Fibroblast of lung (primary cell): ENCODE measurements around the gene ZSCAN1. TPM values are rescaled to one million over a fixed set of nuclear protein-coding genes. Genes with fewer than 3 reads are reported as not detected.

Experiments used
- DNase-seq, 2 donors: peaks; one replicate each; pipeline versions ENCODE4 v3.0.0 to v3.0.0-alpha.2; 2010; ENCODE audit warnings: low read depth in 2 of 2
- H2AFZ ChIP-seq: 2 replicates; pipeline ENCODE4 v1.5.1; 2012; ENCODE audit warnings: low read length, control low read depth, inconsistent platforms
- H3K27ac ChIP-seq: 2 replicates; pipeline ENCODE4 v1.5.1; 2011; ENCODE audit warnings: low read length, control low read depth; ENCODE audit not compliant: insufficient read depth
- H3K27me3 ChIP-seq: 2 replicates; pipeline ENCODE4 v1.5.1; 2011; ENCODE audit warnings: mild to moderate bottlenecking, low read length; ENCODE audit not compliant: control insufficient read depth, insufficient read depth
- H3K36me3 ChIP-seq: 2 replicates; pipeline ENCODE4 v1.5.1; 2011; ENCODE audit warnings: low read length; ENCODE audit not compliant: control insufficient read depth, insufficient read depth
- H3K4me1 ChIP-seq: 2 replicates; pipeline ENCODE4 v1.5.1; 2011; ENCODE audit warnings: low read length; ENCODE audit not compliant: control insufficient read depth, insufficient read depth; ENCODE audit errors: extremely low read depth
- H3K4me2 ChIP-seq: 2 replicates; pipeline ENCODE4 v1.5.1; 2011; ENCODE audit warnings: low read length, control low read depth; ENCODE audit not compliant: insufficient read depth; ENCODE audit errors: extremely low read depth
- H3K4me3 ChIP-seq, 4 experiments: fragments of 200-600 bp in 1 of 4; sonication (generic) in 1 of 4; replicated peaks in 1 of 4; 2 replicates each; pipeline ENCODE4 v1.5.1; 2011 to 2016; ENCODE audit warnings: low read length in 4 of 4, low read depth in 3 of 4, mild to moderate bottlenecking in 3 of 4, control low read depth in 2 of 4, inconsistent platforms in 1 of 4, mixed read lengths in 1 of 4; ENCODE audit not compliant: insufficient read depth in 1 of 4; ENCODE audit errors: control extremely low read depth in 1 of 4
- H3K79me2 ChIP-seq: 2 replicates; pipeline ENCODE4 v1.5.1; 2012; ENCODE audit warnings: mild to moderate bottlenecking, low read length, inconsistent platforms; ENCODE audit not compliant: control insufficient read depth, insufficient read depth
- H3K9ac ChIP-seq: 2 replicates; pipeline ENCODE4 v1.5.1; 2011; ENCODE audit warnings: mild to moderate bottlenecking, low read length, control low read depth; ENCODE audit not compliant: insufficient read depth
- H3K9me3 ChIP-seq: 2 replicates; pipeline ENCODE4 v1.5.1; 2012; ENCODE audit warnings: low read depth, low read length; ENCODE audit not compliant: control insufficient read depth, insufficient read depth
- H4K20me1 ChIP-seq: 2 replicates; pipeline ENCODE4 v1.5.1; 2011; ENCODE audit warnings: low read length; ENCODE audit not compliant: control insufficient read depth, insufficient read depth; ENCODE audit errors: extremely low read depth
- CTCF ChIP-seq, 2 donors: IDR thresholded peaks in 1 of 2; conservative IDR thresholded peaks in 1 of 2; 1 replicate in 1 of 2; 2 replicates in 1 of 2; pipeline ENCODE4 v1.5.1; 2011 to 2012; ENCODE audit warnings: low read length in 2 of 2, control low read depth in 1 of 2, inconsistent platforms in 1 of 2, low read depth in 1 of 2, mild to moderate bottlenecking in 1 of 2
- EZH2 ChIP-seq: IDR thresholded peaks from 2 replicates; pipeline ENCODE4 v1.5.1; 2012; ENCODE audit warnings: low read length, control low read depth, mild to moderate bottlenecking; ENCODE audit errors: missing control alignments
- polyA minus RNA-seq: library from RNA; depleted of rRNA, polyadenylated mRNA; stranded (reverse); fragments of >200 nt; gene quantifications from 2 replicates; pipeline ENCODE4 v1.2.3, GENCODE V29; 2011; ENCODE audit warnings: low replicate concordance
- polyA plus RNA-seq, 2 donors: library from polyadenylated mRNA; depleted of rRNA in 1 of 2; stranded (reverse) in 1 of 2; unstranded in 1 of 2; fragments of >200 nt; gene quantifications; 2 replicates each; pipeline ENCODE4 v1.2.1, GENCODE V29; 2011 to 2012; ENCODE audit warnings: missing spikeins in 1 of 2
- total RNA-seq: library from RNA; depleted of rRNA; stranded (reverse); fragments of >200 nt; gene quantifications from 2 replicates; pipeline ENCODE4 v1.2.1, GENCODE V29; 2014

Gene ZSCAN1, protein sequence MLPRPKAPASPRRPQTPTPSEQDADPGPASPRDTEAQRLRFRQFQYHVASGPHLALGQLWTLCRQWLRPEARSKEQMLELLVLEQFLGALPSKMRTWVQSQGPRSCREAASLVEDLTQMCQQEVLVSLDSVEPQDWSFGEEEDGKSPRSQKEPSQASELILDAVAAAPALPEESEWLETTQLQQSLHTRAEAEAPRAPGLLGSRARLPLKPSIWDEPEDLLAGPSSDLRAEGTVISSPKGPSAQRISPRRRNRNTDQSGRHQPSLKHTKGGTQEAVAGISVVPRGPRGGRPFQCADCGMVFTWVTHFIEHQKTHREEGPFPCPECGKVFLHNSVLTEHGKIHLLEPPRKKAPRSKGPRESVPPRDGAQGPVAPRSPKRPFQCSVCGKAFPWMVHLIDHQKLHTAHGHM
- total RNA-seq (under 0.01 TPM in 1 of 2 replicates, not detected in the other), polyA plus RNA-seq (not detected in 2 replicates), polyA minus RNA-seq (not detected in 2 replicates)
- polyA plus RNA-seq (2012), result 0.09 TPM in 1 of 2 replicates, not detected in the other

DNA sequence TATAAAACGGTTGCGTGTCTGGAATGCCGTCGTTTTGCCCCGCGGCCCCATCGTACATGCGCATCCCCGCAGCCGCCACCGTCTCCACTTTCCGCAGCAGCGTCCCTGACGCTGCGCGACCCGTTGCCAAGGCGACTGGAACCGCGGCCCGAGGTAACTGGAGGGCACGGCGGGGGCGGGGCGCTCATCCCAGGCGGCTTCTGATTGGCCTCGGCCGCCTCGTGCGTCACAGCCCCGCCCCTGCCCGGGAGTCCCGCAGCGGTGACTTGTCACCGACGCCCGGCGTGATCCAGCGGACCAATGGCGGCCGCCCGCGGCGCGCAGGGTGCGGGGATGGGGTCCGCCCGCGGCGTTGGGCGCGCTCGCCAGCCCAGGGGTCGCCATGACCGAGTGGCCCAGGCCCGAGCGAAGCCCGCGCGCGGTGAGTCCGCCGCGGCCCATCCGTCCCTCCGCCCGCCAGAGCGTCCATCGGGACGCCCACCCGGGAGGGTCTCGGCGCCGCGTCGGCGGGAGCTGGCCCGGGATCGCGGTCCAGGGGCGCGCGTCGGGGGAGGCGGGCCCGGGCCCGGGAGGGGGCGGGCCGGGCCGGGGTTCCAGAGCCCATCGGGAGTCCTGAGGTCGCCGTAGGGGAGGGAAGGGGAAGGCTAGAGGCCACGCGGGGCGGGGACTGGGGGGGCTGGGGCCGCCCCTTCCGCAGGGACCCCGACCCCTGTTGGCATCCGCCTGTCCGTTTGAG is at the start of gene ZSCAN1:
TSS of gene ZSCAN1 (plus strand) at position 285 of the 736 bp plus-strand sequence. CDS start 3,812 bp downstream, outside the sequence.
- H3K9me3 ChIP-seq, result no peaks in the 10 kb centered on the region
- peak within 1 kb of the TSS; percentile 58 for H3K9ac ChIP-seq
- H3K4me1 ChIP-seq, result no peaks in the 10 kb centered on the region
- H3K4me3 ChIP-seq, result peak within 1 kb of the TSS in 3 of 4 experiments; percentile 21 to 49 (median 46)
- no peaks in the 10 kb centered on the region for H3K79me2 ChIP-seq
- peak; percentile 79 to 86 for DNase-seq
- no peak within 1 kb of the TSS for H3K27ac ChIP-seq
- H3K4me2 ChIP-seq, result peak within 1 kb of the TSS; percentile 44
- no peak within 1 kb of the TSS for H2AFZ ChIP-seq
- TF ChIP-seq EZH2 (no peak), CTCF (conservative IDR thresholded peaks at IDR 0.05 in 1 of 2, IDR thresholded peaks at IDR 0.05 in 1 of 2; ENCODE audit: low read depth in 1 of 2, low read length in 2 of 2) (no peak)
- H3K27me3 ChIP-seq, result no peaks in the 10 kb centered on the region
- H4K20me1 ChIP-seq, result no peaks in the 10 kb centered on the region
- no peaks in the 10 kb centered on the region for H3K36me3 ChIP-seq

DNA sequence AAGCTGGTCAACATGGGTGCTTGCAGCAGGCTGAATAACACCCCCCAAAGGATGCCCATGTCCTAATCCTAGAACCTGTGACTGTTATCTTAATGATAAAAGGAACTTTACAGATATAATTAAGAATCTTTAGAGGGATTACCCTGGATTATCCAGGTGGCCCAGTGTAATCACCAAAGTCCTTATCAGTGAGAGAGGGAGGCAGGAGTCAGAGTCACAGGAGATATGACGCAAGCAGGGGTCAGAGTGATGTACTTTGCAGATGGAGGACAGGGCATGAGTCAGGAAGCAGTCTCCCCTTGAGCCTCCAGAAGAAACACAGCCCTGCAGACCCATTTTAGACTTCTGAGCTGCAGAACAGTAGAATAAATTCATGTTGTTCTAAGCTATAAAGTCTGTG is 41.0 kb upstream of the ZSCAN1 start:
- peaks cover 3% of the 10 kb centered on the region for H3K9me3 ChIP-seq
- no peaks in the 10 kb centered on the region for H3K79me2 ChIP-seq
- no peak overlapping the region for H2AFZ ChIP-seq
- TF ChIP-seq CTCF (conservative IDR thresholded peaks at IDR 0.05 in 1 of 2, IDR thresholded peaks at IDR 0.05 in 1 of 2; ENCODE audit: low read depth in 1 of 2, low read length in 2 of 2) (no peak), EZH2 (no peak)
- H3K27me3 ChIP-seq, result no peaks in the 10 kb centered on the region
- no peak for DNase-seq
- peaks cover 8% of the 10 kb centered on the region for H3K36me3 ChIP-seq
- no peak overlapping the region for H3K27ac ChIP-seq
- no peaks in the 10 kb centered on the region for H4K20me1 ChIP-seq
- H3K9ac ChIP-seq, result no peak overlapping the region
- no peak overlapping the region for H3K4me3 ChIP-seq
- H3K4me1 ChIP-seq, result no peaks in the 10 kb centered on the region
- no peak overlapping the region for H3K4me2 ChIP-seq

GRCh38 chr19:58000677-58001076 is 33.1 kb upstream of the ZSCAN1 start:
- Histone ChIP-seq H3K9me3 (peaks cover 3% of the 10 kb centered on the region), H3K9ac (no peak overlapping the region), H3K27ac (no peak overlapping the region), H4K20me1 (no peaks in the 10 kb centered on the region), H3K79me2 (peaks cover 13% of the 10 kb centered on the region), H3K4me3 (no peak overlapping the region), H3K4me2 (no peak overlapping the region), H2AFZ (no peak overlapping the region), H3K4me1 (no peaks in the 10 kb centered on the region), H3K36me3 (peaks cover 20% of the 10 kb centered on the region), H3K27me3 (no peaks in the 10 kb centered on the region)
- no peak for TF ChIP-seq CTCF (conservative IDR thresholded peaks at IDR 0.05 in 1 of 2, IDR thresholded peaks at IDR 0.05 in 1 of 2; ENCODE audit: low read depth in 1 of 2, low read length in 2 of 2)
- no peak for TF ChIP-seq EZH2
- no peak for DNase-seq
